ENCODE data around the gene CXXC4.

CXXC4 gene

GRCh38 chr4:104488151-104488550, 6.5 kb downstream of the CXXC4 start:
- no peak for DNase-seq

- no peak for DNase-seq
Observed at GRCh38 chr4:104486716-104487504, 7.8 kb downstream of the CXXC4 start.

- no peak for DNase-seq
Observed at GRCh38 chr4:104475652-104476051, 19.0 kb downstream of the CXXC4 start.

GRCh38 chr4:104472766-104473165, 21.9 kb downstream of the CXXC4 start:
- no peak for DNase-seq

- no peak for DNase-seq
Observed at GRCh38 chr4:104470770-104471169, 23.9 kb downstream of the CXXC4 start.

- no peak for DNase-seq
Observed at GRCh38 chr4:104469794-104470193, 24.9 kb downstream of the CXXC4 start.

- no peak for DNase-seq
Observed at GRCh38 chr4:104465619-104466018, 29.1 kb downstream of the CXXC4 start.

- no peak for DNase-seq
Observed at GRCh38 chr4:104465201-104465600, 29.5 kb downstream of the CXXC4 start.

GRCh38 chr4:104462641-104463040, 32.1 kb downstream of the CXXC4 start:
- no peak for DNase-seq

- no peak for DNase-seq
Observed at GRCh38 chr4:104457308-104457981, 37.2 kb downstream of the CXXC4 start.

GRCh38 chr4:104451573-104451972, 43.1 kb downstream of the CXXC4 start:
- peak; percentile 6 for DNase-seq

- DNase-seq = no peak
Observed at GRCh38 chr4:104449537-104449936, 45.2 kb downstream of the CXXC4 start.

GRCh38 chr4:104447294-104447693, 47.4 kb downstream of the CXXC4 start:
- no peak for DNase-seq

- peak; percentile 25 for DNase-seq
Observed at GRCh38 chr4:104446431-104447278, 48.0 kb downstream of the CXXC4 start.

GRCh38 chr4:104444685-104445084, 50.0 kb downstream of the CXXC4 start:
- no peak for DNase-seq

GRCh38 chr4:104436542-104436941, 58.2 kb downstream of the CXXC4 start:
- DNase-seq = no peak

GRCh38 chr4:104429150-104429741, 65.4 kb downstream of the CXXC4 start:
- DNase-seq = no peak

- DNase-seq = no peak
Observed at GRCh38 chr4:104425948-104426347, 68.7 kb downstream of the CXXC4 start.

- peak; percentile 64 for DNase-seq
Observed at GRCh38 chr4:104424989-104425388, 69.7 kb downstream of the CXXC4 start.

- DNase-seq = peak; percentile 47
Observed at GRCh38 chr4:104424475-104424941, 70.2 kb downstream of the CXXC4 start.

GRCh38 chr4:104421566-104421965, 73.1 kb downstream of the CXXC4 start:
- no peak for DNase-seq

GRCh38 chr4:104420766-104421165, 73.9 kb downstream of the CXXC4 start:
- no peak for DNase-seq
